SK-N-SH (cell line): Measurements from ENCODE around the gene PCNT. TPM values are rescaled to one million over a fixed set of nuclear protein-coding genes. Genes with fewer than 3 reads are reported as not detected.

Experiments used
- CTCF ChIA-PET: fragments of 300-600, 350-600 bp; formaldehyde crosslinking; extraction: SDS; loops from one replicate; lab custom pipeline; 2021; lab: Yijun Ruan, JAX
- POLR2A ChIA-PET: fragments of 350-600 bp; sonication (Branson Sonifier 250); formaldehyde crosslinking; extraction: SDS; loops from one replicate; lab custom pipeline; 2020; ENCODE audit warnings: antibody characterized with exemption, inconsistent platforms; lab: Yijun Ruan, JAX
- DNase-seq: peaks from one replicate; pipeline ENCODE4 v3.0.0; 2012
- H2AFZ ChIP-seq: fragments of 200-600 bp; sonication (generic); 2 replicates; pipeline ENCODE4 v1.8.1; 2016; ENCODE audit warnings: antibody characterized with exemption, mild to moderate bottlenecking, low read depth
- H3F3A ChIP-seq: fragments of 200-600 bp; sonication (generic); replicated peaks from 2 replicates; pipeline ENCODE3; 2016; ENCODE audit warnings: antibody characterized with exemption, mild to moderate bottlenecking; ENCODE audit not compliant: insufficient read depth
- H3K27ac ChIP-seq, 2 experiments: fragments of 200-500 bp in 1 of 2; fragments of 200-600 bp in 1 of 2; sonication (Bioruptor generic) in 1 of 2; sonication (generic), shearing (Covaris generic) in 1 of 2; 2 replicates each; pipeline versions ENCODE4 v1.5.1 to v1.6.1; 2014 to 2016; ENCODE audit warnings: low read depth in 2 of 2, inconsistent platforms in 1 of 2, low read length in 1 of 2, mild to moderate bottlenecking in 1 of 2, mixed read lengths in 1 of 2
- H3K27me3 ChIP-seq: fragments of 200-600 bp; sonication (generic), shearing (Covaris generic); 2 replicates; pipeline ENCODE4 v1.6.1; 2016; ENCODE audit warnings: mixed run types; ENCODE audit not compliant: insufficient read depth
- H3K36me3 ChIP-seq, 2 experiments: fragments of 200-500 bp in 1 of 2; fragments of 200-600 bp in 1 of 2; sonication (Bioruptor generic) in 1 of 2; sonication (generic) in 1 of 2; replicated peaks in 1 of 2; 2 replicates each; pipeline versions ENCODE3 to v1.5.1; 2014 to 2016; ENCODE audit warnings: low read length in 1 of 2, mild to moderate bottlenecking in 1 of 2; ENCODE audit not compliant: insufficient read depth in 2 of 2, control insufficient read depth in 1 of 2
- H3K4me1 ChIP-seq, 2 experiments: fragments of 200-500 bp in 1 of 2; fragments of 200-600 bp in 1 of 2; sonication (Bioruptor generic) in 1 of 2; sonication (generic), shearing (Covaris generic) in 1 of 2; 2 replicates each; pipeline versions ENCODE4 v1.5.1 to v1.6.1; 2014 to 2016; ENCODE audit warnings: low read depth in 1 of 2, low read length in 1 of 2, mixed run types in 1 of 2; ENCODE audit not compliant: insufficient read depth in 2 of 2, control insufficient read depth in 1 of 2
- H3K4me2 ChIP-seq: fragments of 200-600 bp; sonication (generic), shearing (Covaris generic); 2 replicates; pipeline ENCODE4 v1.6.1; 2017; ENCODE audit warnings: mixed run types
- H3K4me3 ChIP-seq, 2 experiments: fragments of 200-500 bp in 1 of 2; fragments of 200-600 bp in 1 of 2; sonication (Bioruptor generic) in 1 of 2; sonication (generic), shearing (Covaris generic) in 1 of 2; 2 replicates each; pipeline versions ENCODE4 v1.5.1 to v1.8.1; 2014 to 2016; ENCODE audit warnings: low read depth in 2 of 2, inconsistent platforms in 1 of 2, low read length in 1 of 2, mild to moderate bottlenecking in 1 of 2, mixed read lengths in 1 of 2, moderate library complexity in 1 of 2
- H3K79me2 ChIP-seq: fragments of 200-600 bp; sonication (generic); 2 replicates; pipeline ENCODE4 v1.8.1; 2017; ENCODE audit warnings: mild to moderate bottlenecking; ENCODE audit not compliant: insufficient read depth
- H3K9ac ChIP-seq: fragments of 200-600 bp; sonication (generic); 2 replicates; pipeline ENCODE4 v1.6.1; 2017; ENCODE audit warnings: mixed run types
- H3K9me2 ChIP-seq: fragments of 200-600 bp; sonication (generic); 2 replicates; pipeline ENCODE4 v1.6.1; 2017; ENCODE audit warnings: mixed run types
- H3K9me3 ChIP-seq: fragments of 200-600 bp; sonication (generic); 2 replicates; pipeline ENCODE4 v1.6.1; 2017; ENCODE audit warnings: mixed run types, mild to moderate bottlenecking, moderate library complexity
- H4K20me1 ChIP-seq: fragments of 200-600 bp; sonication (generic); 2 replicates; pipeline ENCODE4 v1.6.1; 2017; ENCODE audit warnings: mild to moderate bottlenecking, mixed run types; ENCODE audit not compliant: insufficient read depth
- CHD2 ChIP-seq: fragments of 150-350 bp; IDR thresholded peaks from 2 replicates; pipeline ENCODE4 v1.6.1; 2018; ENCODE audit warnings: low read length; ENCODE audit not compliant: partially characterized antibody
- EP300 ChIP-seq, 2 experiments: IDR thresholded peaks; 2 replicates each; pipeline versions ENCODE4 v1.4.0 to v1.6.1; 2012; ENCODE audit warnings: borderline replicate concordance in 1 of 2, low read depth in 1 of 2, low read length in 1 of 2
- EZH2phosphoT487 ChIP-seq: fragments of 200-600 bp; sonication (generic); IDR thresholded peaks from 2 replicates; pipeline ENCODE4 v1.6.1; 2017; ENCODE audit warnings: low read depth, mixed run types, mild to moderate bottlenecking, antibody characterized with exemption, moderate library complexity, borderline replicate concordance
- FOSL2 ChIP-seq: IDR thresholded peaks from 2 replicates; pipeline ENCODE4 v1.4.0; 2012; ENCODE audit warnings: low read depth, mild to moderate bottlenecking, moderate library complexity, borderline replicate concordance
- FOXJ3 ChIP-seq: sonication (generic); formaldehyde crosslinking; IDR thresholded peaks from 2 replicates; pipeline ENCODE4 v1.5.1; 2020; ENCODE audit warnings: mild to moderate bottlenecking, missing genetic modification reagents
- FOXM1 ChIP-seq: IDR thresholded peaks from 2 replicates; pipeline ENCODE4 v1.4.0; 2012; ENCODE audit warnings: low read depth, mild to moderate bottlenecking
- GATA2 ChIP-seq: sonication (generic); formaldehyde crosslinking; IDR thresholded peaks from 2 replicates; pipeline ENCODE4 v1.5.0; 2020; ENCODE audit warnings: mild to moderate bottlenecking, missing genetic modification reagents
- JUND ChIP-seq: IDR thresholded peaks from 2 replicates; pipeline ENCODE4 v1.4.0; 2012
- MEF2A ChIP-seq: IDR thresholded peaks from 2 replicates; pipeline ENCODE4 v1.4.0; 2012; ENCODE audit warnings: low read depth, borderline replicate concordance
- MXI1 ChIP-seq: IDR thresholded peaks from 2 replicates; pipeline ENCODE4 v1.6.1; 2012; ENCODE audit warnings: mild to moderate bottlenecking, low read depth, low read length, improper control_type of control experiment
- NFIC ChIP-seq: IDR thresholded peaks from 2 replicates; pipeline ENCODE4 v1.4.0; 2012; ENCODE audit warnings: borderline replicate concordance
- NRF1 ChIP-seq: IDR thresholded peaks from 2 replicates; pipeline ENCODE4 v1.6.1; 2012; ENCODE audit warnings: low read depth, mild to moderate bottlenecking, low read length
- PBX3 ChIP-seq: IDR thresholded peaks from 2 replicates; pipeline ENCODE4; 2012
- RAD21 ChIP-seq: IDR thresholded peaks from 2 replicates; pipeline ENCODE4 v1.6.1; 2012; ENCODE audit warnings: mild to moderate bottlenecking, low read length
- SMC3 ChIP-seq: IDR thresholded peaks from 2 replicates; pipeline ENCODE4 v1.6.1; 2012; ENCODE audit warnings: low read depth, low read length, improper control_type of control experiment
- TAF1 ChIP-seq: IDR thresholded peaks from 2 replicates; pipeline ENCODE4 v1.6.1; 2012; ENCODE audit warnings: low read depth, mild to moderate bottlenecking, low read length, moderate library complexity, borderline replicate concordance
- USF1 ChIP-seq: IDR thresholded peaks from 2 replicates; pipeline ENCODE4 v1.4.0; 2012; ENCODE audit warnings: low read depth, borderline replicate concordance
- WGBS: methylation state at CpG from one replicate; pipeline ENCODE4 v1.1.6; 2017; ENCODE audit warnings: low lambda C conversion rate; 5-methylcytosine and 5-hydroxymethylcytosine counted together
- polyA plus RNA-seq, 3 experiments: library from polyadenylated mRNA; depleted of rRNA; stranded (reverse); fragments of >200 nt; gene quantifications; 2 replicates each; pipeline ENCODE4 v1.2.3, GENCODE V29; 2012

Gene PCNT
- polyA plus RNA-seq, 1 of the 3 experiments (the other 2 are of a cell fraction), result 15.7 TPM

DNA sequence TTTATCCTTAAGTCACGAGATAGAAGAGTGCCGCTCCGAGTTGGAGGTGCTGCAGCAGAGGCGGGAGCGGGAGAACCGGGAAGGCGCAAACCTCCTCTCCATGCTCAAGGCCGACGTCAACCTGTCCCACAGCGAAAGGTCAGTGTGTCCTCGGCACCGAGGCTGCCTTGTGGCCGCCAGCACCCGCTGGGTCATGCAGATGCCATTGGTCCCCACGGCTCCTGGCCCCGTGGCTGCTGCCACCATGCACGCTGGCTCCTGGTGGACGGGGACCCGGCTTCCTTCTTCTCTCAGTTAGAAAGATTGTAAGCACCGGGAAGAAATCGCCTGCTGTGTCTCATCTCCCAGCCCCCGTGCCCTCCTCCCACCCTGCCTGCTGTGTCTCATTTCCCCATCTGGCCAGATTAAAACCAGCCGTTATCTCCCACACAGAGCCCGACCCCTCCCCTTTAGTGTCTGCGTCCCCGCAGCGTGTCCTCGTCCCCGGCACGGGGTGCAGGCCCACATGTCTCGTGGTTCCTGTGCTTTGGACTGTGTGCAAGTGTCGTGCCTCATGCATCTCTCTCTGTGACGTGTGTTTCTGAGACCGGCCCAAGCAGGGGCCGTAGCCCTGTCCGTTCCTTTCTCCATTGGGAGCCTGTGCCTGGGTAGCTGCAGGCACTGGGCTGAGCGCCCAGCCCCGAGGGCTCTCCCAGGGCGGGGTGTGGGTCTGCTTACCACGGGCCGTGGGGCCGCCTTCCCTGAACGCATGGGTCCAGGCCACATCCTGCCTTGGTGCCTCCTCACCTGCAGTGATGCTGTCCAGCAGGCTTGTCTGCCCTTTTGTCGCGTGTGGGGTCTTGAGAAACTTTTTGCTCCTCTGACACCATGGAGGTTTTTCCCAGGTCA, 62.1 kb downstream of the PCNT start:
- Histone ChIP-seq H3K79me2 (peaks cover 32% of the 10 kb centered on the region), H3K9me3 (no peaks in the 10 kb centered on the region), H3K9ac (no peak overlapping the region), H3K4me3 (no peak overlapping the region), H2AFZ (no peak overlapping the region), H3K4me1 (peaks cover 0 to 14% of the 10 kb centered on the region in 2 experiments; a peak in 1 of 4 replicates), H3K27me3 (no peaks in the 10 kb centered on the region), H3F3A (no peaks in the 10 kb centered on the region), H4K20me1 (no peaks in the 10 kb centered on the region), H3K27ac (peak overlapping the region in 1 of 2 experiments; percentile 60; a peak in 2 of 4 replicates), H3K9me2 (no peaks in the 10 kb centered on the region), H3K4me2 (no peak overlapping the region), H3K36me3 (peaks cover 17 to 20% of the 10 kb centered on the region in 2 experiments)
- ChIA-PET POLR2A (no interaction called here), CTCF (interaction anchor here (0.7 kb wide), 1 partner anchor 8 kb away, joined by 3 read pairs; no protein-coding TSS in a partner anchor)
- TF ChIP-seq MXI1 (peak; percentile 91), GATA2 (CRISPR knock-in tag) (peak; percentile 51; the same call in 1 of the 2 replicates), JUND (no peak), FOXM1 (no peak), EZH2phosphoT487 (no peak), USF1 (no peak), FOXJ3 (CRISPR knock-in tag) (0 out of 2 replicates have a peak, but pooled peaks have one; percentile 51), CHD2 (peak; percentile 54), EP300 (IDR thresholded peaks at IDR 0.05; ENCODE audit: borderline replicate concordance in 1 of 2, low read depth in 1 of 2, low read length in 1 of 2) (no peak; a peak in 1 of 4 replicates), PBX3 (no peak), TAF1 (no peak), NRF1 (no peak), MEF2A (no peak), SMC3 (no peak), RAD21 (no peak), FOSL2 (no peak), NFIC (no peak)
- peak; percentile 89 for DNase-seq
- 82% methylated on average over 29 of the region's 45 CpGs for WGBS
